BJ (cell line): Measurements from ENCODE around the gene POMGNT1. TPM values are rescaled to one million over a fixed set of nuclear protein-coding genes. Genes with fewer than 3 reads are reported as not detected.

Experiments
- CTCF ChIA-PET: fragments of 350-600 bp; formaldehyde crosslinking; extraction: SDS; loops from one replicate; lab custom pipeline; 2021; ENCODE audit warnings: antibody characterized with exemption, inconsistent platforms; lab: Yijun Ruan, JAX
- POLR2A ChIA-PET: fragments of 300-600 bp; sonication (Branson Sonifier 250); formaldehyde crosslinking; extraction: SDS; loops from one replicate; lab custom pipeline; 2021; ENCODE audit warnings: antibody characterized with exemption; lab: Charles Lee
- DNase-seq: peaks from one replicate; pipeline ENCODE4 v3.0.0-alpha.2; 2011; ENCODE audit warnings: low read depth
- H3K27me3 ChIP-seq: 2 replicates; pipeline ENCODE4 v1.6.0; 2011; ENCODE audit warnings: low read length; ENCODE audit not compliant: control insufficient read depth, insufficient read depth
- H3K36me3 ChIP-seq: 2 replicates; pipeline ENCODE4 v1.5.1; 2011; ENCODE audit warnings: low read length; ENCODE audit not compliant: control insufficient read depth, insufficient read depth
- H3K4me3 ChIP-seq: 2 replicates; pipeline ENCODE4 v1.5.1; 2011; ENCODE audit warnings: low read depth, mild to moderate bottlenecking, control low read depth, low read length
- polyA plus RNA-seq: library from polyadenylated mRNA; depleted of rRNA; stranded (reverse); fragments of >200 nt; gene quantifications from 2 replicates; pipeline ENCODE4 v1.2.3, GENCODE V29; 2011
- TF ChIP-seq, protein P1 (sequence below): IDR thresholded peaks from 2 replicates; pipeline ENCODE4 v1.5.1; 2011; ENCODE audit warnings: low read depth, mild to moderate bottlenecking, control low read depth, inconsistent platforms, low read length, moderate library complexity; ENCODE audit not compliant: insufficient read depth

Gene POMGNT1
- polyA plus RNA-seq, 1 experiment, result 80.0 TPM

DNA sequence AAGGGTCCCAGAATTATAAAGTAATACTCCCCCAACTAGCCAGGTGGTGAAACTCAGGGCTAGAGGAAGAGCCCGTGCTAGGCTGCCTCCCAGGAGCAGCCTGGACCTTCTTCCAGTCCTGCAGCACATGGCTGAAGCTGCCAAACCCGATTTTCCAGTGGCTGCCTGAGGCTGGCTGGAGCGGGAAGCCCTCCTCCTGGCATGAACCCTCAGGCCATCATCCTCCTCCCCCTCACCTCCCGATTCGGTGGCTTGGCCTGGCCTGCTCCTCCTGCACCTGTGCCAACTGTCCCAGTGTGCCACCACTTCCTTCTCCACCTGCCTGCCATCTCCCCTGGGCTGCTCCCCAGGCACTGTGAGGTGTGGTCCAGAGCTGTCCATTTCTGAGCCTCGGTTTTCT is 26.4 kb downstream of the POMGNT1 start:
- Histone ChIP-seq H3K36me3 (no peaks in the 10 kb centered on the region), H3K27me3 (peaks cover 4% of the 10 kb centered on the region), H3K4me3 (no peak overlapping the region)
- TF ChIP-seq, protein P1, sequence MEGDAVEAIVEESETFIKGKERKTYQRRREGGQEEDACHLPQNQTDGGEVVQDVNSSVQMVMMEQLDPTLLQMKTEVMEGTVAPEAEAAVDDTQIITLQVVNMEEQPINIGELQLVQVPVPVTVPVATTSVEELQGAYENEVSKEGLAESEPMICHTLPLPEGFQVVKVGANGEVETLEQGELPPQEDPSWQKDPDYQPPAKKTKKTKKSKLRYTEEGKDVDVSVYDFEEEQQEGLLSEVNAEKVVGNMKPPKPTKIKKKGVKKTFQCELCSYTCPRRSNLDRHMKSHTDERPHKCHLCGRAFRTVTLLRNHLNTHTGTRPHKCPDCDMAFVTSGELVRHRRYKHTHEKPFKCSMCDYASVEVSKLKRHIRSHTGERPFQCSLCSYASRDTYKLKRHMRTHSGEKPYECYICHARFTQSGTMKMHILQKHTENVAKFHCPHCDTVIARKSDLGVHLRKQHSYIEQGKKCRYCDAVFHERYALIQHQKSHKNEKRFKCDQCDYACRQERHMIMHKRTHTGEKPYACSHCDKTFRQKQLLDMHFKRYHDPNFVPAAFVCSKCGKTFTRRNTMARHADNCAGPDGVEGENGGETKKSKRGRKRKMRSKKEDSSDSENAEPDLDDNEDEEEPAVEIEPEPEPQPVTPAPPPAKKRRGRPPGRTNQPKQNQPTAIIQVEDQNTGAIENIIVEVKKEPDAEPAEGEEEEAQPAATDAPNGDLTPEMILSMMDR, result no peak
- ChIA-PET POLR2A (no interaction called here), CTCF (interaction anchor here (0.7 to 2.1 kb wide), 2 partner anchors 133 to 134 kb away, joined by 3 to 5 read pairs; no protein-coding TSS in a partner anchor)
- DNase-seq, result no peak

DNA sequence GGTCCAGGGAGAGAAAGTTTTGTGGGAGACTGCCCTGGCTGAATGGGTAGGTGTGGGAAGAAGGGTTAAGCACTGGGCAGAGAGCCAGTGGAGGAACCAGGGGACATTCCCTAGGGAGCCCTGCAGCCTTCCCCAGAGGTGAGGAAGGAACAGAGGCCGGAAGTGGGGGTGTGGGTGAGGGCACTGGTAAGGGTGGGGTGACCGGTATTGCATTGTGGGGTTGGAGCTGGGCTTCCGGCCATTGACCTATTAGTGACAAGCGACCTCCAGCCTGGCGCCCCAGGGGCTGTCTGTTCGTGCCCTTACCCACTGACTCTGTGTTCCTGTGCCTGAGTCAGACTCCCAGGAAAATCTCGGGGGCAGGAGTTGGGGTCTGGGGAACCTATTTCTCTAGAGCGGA is 26.9 kb downstream of the POMGNT1 start:
- ChIA-PET POLR2A (no interaction called here), CTCF (interaction anchor here (0.7 to 2.1 kb wide), 2 partner anchors 132 to 134 kb away, joined by 3 to 5 read pairs; no protein-coding TSS in a partner anchor)
- Histone ChIP-seq H3K36me3 (no peaks in the 10 kb centered on the region), H3K4me3 (no peak overlapping the region), H3K27me3 (peaks cover 4% of the 10 kb centered on the region)
- DNase-seq, result no peak
- TF ChIP-seq, protein P1, result no peak

DNA sequence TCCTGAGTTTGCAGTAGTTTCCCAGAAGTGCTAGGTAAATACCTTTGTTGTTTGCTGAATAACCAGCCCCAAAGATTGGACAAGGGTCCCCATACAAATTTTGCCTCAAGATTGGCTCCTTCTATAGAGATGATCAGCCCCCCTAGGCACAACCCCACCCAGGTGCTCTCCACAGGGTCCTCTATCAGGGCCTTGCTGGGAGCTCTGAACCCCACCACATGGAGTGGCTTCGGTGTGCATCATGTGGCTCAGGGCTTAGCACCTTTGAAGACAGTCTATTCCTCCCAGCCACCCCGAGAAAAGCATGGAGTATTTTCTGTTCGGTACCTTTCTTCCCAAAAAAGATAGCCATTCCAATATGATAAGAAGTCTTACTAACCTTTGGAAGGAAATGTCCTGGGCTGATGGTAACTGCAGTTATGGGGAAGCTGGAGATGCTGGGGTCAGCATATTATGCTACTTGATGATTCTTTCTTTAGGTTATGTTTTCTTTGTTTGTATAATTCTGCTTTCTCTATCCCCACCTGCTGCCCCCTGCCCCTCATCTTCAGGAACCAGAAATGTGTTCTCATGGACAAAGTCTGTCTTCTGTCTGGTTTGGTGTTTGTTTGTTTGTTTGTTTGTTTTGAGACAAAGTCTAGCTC is 28.3 kb downstream of the POMGNT1 start:
- ChIA-PET POLR2A (no interaction called here), CTCF (interaction anchor here (1.0 to 2.1 kb wide), 2 partner anchors 9 to 11 kb away, joined by 3 to 9 read pairs; no protein-coding TSS in a partner anchor)
- Histone ChIP-seq H3K27me3 (peaks cover 4% of the 10 kb centered on the region), H3K4me3 (no peak overlapping the region), H3K36me3 (no peaks in the 10 kb centered on the region)
- TF ChIP-seq, protein P1, result no peak
- DNase-seq, result no peak

DNA sequence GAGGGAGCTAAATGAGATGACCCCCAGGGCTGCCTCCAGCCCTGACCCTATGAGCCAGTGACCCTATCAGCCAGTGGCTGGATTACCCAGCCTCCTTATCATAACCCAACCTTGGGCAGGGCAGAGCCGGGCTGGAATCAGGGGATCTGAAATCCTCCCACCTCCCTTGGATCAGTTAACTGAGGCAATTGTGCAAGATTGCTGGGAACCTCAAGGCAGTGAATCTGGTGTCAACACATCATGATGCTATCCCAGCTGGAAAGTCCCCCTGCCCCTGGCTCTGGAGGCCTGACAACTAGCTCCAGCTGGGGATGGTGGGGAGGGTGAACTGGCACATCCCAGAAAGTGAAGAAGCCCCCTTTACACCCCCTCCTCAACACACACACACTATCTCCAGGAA is 29.8 kb downstream of the POMGNT1 start:
- Histone ChIP-seq H3K4me3 (no peak overlapping the region), H3K27me3 (peaks cover 4% of the 10 kb centered on the region), H3K36me3 (no peaks in the 10 kb centered on the region)
- POLR2A ChIA-PET, result no interaction called here
- TF ChIP-seq, protein P1, result no peak
- no peak for DNase-seq
- CTCF ChIA-PET, result interaction anchor here (0.7 to 2.1 kb wide), 5 partner anchors 13 to 1455 kb away, joined by 3 to 9 read pairs (median 6); no protein-coding TSS in a partner anchor

DNA sequence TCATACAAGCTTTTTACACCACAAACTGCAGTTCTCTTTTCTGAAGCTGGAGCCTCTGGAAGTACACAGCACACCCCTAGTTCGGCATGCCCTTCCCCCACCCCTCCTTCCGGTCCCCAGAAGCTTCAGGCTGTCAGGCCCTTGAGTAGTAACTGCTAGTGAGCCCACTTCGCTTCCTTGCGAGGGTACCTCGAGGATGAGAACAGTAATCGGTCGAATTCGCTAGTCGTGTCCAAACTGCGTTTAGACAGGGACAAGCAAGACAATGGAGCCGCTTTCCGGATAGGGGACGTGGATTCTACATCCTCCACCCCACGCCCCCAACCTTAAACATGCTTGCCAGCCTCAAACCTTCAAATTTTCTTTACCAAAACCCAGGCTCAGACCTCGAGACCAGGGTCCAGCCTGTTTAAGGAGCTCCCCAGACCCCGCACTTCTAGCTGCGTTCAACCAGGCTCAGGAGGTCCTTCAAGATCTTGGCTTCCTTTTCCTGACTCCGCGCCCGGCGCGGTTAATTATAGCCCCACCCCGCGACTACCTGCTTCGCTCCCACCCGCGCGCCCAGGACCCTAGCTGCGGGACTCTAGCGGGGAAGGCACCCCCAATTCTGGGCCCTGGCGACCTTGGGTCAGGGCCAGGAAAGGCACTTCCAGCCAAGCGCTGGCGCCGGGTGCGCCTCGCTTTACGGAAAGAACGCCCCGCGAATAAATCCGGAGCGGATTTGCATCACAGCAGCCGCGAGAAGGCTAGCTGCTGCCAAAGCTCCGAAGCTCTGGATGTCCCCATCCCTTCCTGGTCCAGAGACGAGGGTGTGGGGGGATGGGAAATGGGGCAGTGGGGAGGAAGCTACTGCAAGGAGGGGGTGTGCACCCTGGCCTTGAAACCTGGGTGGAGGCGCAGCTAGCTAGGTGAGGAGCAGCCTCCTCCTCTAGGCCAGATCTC is 31.4 kb downstream of the POMGNT1 start:
- ChIA-PET POLR2A (no interaction called here), CTCF (interaction anchor here (0.7 to 2.0 kb wide), 3 partner anchors 15 to 198 kb away, joined by 4 to 9 read pairs (median 4); no protein-coding TSS in a partner anchor)
- no peak for DNase-seq
- no peaks in the 10 kb centered on the region for H3K36me3 ChIP-seq
- H3K27me3 ChIP-seq, result peaks cover 4% of the 10 kb centered on the region
- H3K4me3 ChIP-seq, result peak overlapping the region; percentile 37
- TF ChIP-seq, protein P1, result no peak
